Endodermal cell (in vitro differentiated cells): ENCODE results near the gene SDK1. TPM values are rescaled to one million over a fixed set of nuclear protein-coding genes. Genes with fewer than 3 reads are reported as not detected.

ENCODE experiments used
- DNase-seq: peaks from one replicate; pipeline ENCODE4 v3.0.0-alpha.2; 2017
- H3K27ac ChIP-seq: 2 replicates; pipeline ENCODE4 v1.5.1; 2013; ENCODE audit warnings: mild to moderate bottlenecking, low read depth, low read length, moderate library complexity
- H3K27me3 ChIP-seq: 2 replicates; pipeline ENCODE4 v1.6.1; 2013; ENCODE audit warnings: mild to moderate bottlenecking, low read length, moderate library complexity; ENCODE audit not compliant: insufficient read depth, control insufficient read depth, poor library complexity, severe bottlenecking
- H3K36me3 ChIP-seq: 2 replicates; pipeline ENCODE4 v1.7.0; 2013; ENCODE audit warnings: mild to moderate bottlenecking, low read length, moderate library complexity; ENCODE audit not compliant: control insufficient read depth, insufficient read depth
- H3K4me1 ChIP-seq: one replicate; pipeline ENCODE4 v1.7.0; 2013; ENCODE audit warnings: low read length; ENCODE audit not compliant: control insufficient read depth, insufficient read depth
- H3K4me3 ChIP-seq: 2 replicates; pipeline ENCODE4 v1.5.1; 2013; ENCODE audit warnings: mild to moderate bottlenecking, low read length, moderate library complexity
- H3K9ac ChIP-seq: 2 replicates; pipeline ENCODE4 v1.6.1; 2013; ENCODE audit warnings: mild to moderate bottlenecking, low read length, moderate library complexity; ENCODE audit not compliant: poor library complexity, severe bottlenecking; ENCODE audit errors: extremely low read depth
- H3K9me3 ChIP-seq: 2 replicates; pipeline ENCODE4 v1.6.1; 2013; ENCODE audit warnings: mild to moderate bottlenecking, low read length, moderate library complexity; ENCODE audit not compliant: control insufficient read depth
- H3K27ac Mint-ChIP-seq: 2 replicates; pipeline ENCODE4 v1.8.0; 2020; ENCODE audit warnings: mixed read lengths
- H3K27me3 Mint-ChIP-seq: 2 replicates; pipeline ENCODE4 v1.8.0; 2021; ENCODE audit warnings: mild to moderate bottlenecking, mixed read lengths; ENCODE audit not compliant: insufficient read depth
- H3K36me3 Mint-ChIP-seq: 2 replicates; pipeline ENCODE4 v1.8.0; 2020; ENCODE audit warnings: low read depth, mixed read lengths
- H3K4me1 Mint-ChIP-seq: 2 replicates; pipeline ENCODE4 v1.8.0; 2020; ENCODE audit warnings: mixed read lengths
- H3K4me3 Mint-ChIP-seq: 2 replicates; pipeline ENCODE4 v1.8.0; 2020; ENCODE audit warnings: mild to moderate bottlenecking, moderate library complexity, mixed read lengths
- H3K9me3 Mint-ChIP-seq: 2 replicates; pipeline ENCODE4 v1.8.0; 2020; ENCODE audit warnings: mild to moderate bottlenecking, mixed read lengths
- WGBS, 2 experiments: methylation state at CpG; one replicate each; pipeline versions ENCODE4 v1.1.5 to v1.1.7; 2013; ENCODE audit warnings: missing lambda C conversion rate in 2 of 2, mixed read lengths in 1 of 2; ENCODE audit not compliant: insufficient coverage in 1 of 2, insufficient read length in 1 of 2; 5-methylcytosine and 5-hydroxymethylcytosine counted together
- total RNA-seq, 2 donors: library from RNA; stranded (reverse); fragmentation: NEBNext Ultra II Directional in 1 of 2; extraction: Animal tissue kit (Norgen Biotek cat#: 25700) in 1 of 2; gene quantifications; 2 replicates in 1 of 2; 3 replicates in 1 of 2; pipeline ENCODE4 v1.2.1, GENCODE V29; 2021
- TF ChIP-seq, protein P1 (sequence below): fragments of 200-600 bp; sonication (generic); conservative IDR thresholded peaks from 2 replicates; pipeline ENCODE4 v1.5.0; 2021; ENCODE audit warnings: antibody characterized with exemption, mild to moderate bottlenecking

Gene SDK1
- total RNA-seq, 2 donors from 2014 or later = 22.7 to 23.1 TPM

DNA sequence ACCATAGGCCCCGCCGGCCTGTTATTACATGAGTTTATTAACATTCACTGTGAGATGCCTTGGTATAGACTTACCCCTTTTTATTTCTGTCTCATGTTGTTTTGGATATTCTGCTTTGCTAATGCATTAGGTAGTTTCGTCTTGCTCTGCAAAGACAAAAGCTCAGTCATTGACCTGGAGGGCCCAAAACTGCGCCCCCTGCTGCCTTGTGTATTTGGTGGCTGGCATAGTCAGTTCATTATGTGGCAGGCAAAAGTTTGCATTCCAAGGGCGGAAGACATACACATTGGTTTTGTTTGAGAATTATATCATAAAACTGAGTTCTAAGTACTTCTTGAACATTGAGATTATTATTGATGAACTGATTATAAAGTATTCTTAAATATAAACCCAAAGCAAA is 372.5 kb downstream of the SDK1 start:
- Histone ChIP-seq H3K4me3 (no peak overlapping the region), H3K9me3 (no peaks in the 10 kb centered on the region), H3K9ac (no peak overlapping the region), H3K27ac (no peak overlapping the region), H3K27me3 (no peaks in the 10 kb centered on the region), H3K36me3 (no peaks in the 10 kb centered on the region), H3K4me1 (no peaks in the 10 kb centered on the region)
- Mint-ChIP-seq H3K4me3 (no peak overlapping the region), H3K36me3 (peaks cover 5% of the 10 kb centered on the region), H3K4me1 (peaks cover 2% of the 10 kb centered on the region), H3K27me3 (no peaks in the 10 kb centered on the region), H3K9me3 (no peaks in the 10 kb centered on the region), H3K27ac (no peak overlapping the region)
- WGBS, 2 experiments = 68 to 81% methylated on average over 3 to 5 of the region's 5 CpGs
- DNase-seq = peak; percentile 91
- TF ChIP-seq, protein P1, sequence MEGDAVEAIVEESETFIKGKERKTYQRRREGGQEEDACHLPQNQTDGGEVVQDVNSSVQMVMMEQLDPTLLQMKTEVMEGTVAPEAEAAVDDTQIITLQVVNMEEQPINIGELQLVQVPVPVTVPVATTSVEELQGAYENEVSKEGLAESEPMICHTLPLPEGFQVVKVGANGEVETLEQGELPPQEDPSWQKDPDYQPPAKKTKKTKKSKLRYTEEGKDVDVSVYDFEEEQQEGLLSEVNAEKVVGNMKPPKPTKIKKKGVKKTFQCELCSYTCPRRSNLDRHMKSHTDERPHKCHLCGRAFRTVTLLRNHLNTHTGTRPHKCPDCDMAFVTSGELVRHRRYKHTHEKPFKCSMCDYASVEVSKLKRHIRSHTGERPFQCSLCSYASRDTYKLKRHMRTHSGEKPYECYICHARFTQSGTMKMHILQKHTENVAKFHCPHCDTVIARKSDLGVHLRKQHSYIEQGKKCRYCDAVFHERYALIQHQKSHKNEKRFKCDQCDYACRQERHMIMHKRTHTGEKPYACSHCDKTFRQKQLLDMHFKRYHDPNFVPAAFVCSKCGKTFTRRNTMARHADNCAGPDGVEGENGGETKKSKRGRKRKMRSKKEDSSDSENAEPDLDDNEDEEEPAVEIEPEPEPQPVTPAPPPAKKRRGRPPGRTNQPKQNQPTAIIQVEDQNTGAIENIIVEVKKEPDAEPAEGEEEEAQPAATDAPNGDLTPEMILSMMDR = peak; percentile 91

DNA sequence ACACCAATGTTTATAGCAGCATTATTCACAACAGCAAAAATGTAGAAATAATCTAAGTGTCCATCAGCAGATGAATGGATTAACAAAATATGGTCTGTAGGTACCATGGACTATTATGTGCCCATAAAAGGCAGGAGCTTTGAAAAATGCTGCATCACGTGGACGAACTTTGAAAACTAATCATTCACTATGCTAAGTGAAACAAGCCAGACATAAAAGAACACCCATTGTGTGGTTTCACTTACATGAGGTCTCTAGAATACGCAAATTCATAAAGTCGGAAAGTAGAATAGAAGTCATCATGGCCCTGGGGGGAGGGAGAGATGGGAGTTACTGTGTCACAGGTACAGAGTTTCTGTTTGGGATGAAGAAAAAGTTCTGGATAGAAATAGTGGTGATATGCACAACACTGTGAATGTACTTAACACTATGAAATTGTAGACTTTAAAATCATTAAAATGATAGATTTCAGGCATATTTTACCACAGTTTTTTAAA is 377.3 kb downstream of the SDK1 start:
- Histone ChIP-seq H3K9ac (no peak overlapping the region), H3K27ac (no peak overlapping the region), H3K4me3 (no peak overlapping the region), H3K9me3 (no peaks in the 10 kb centered on the region), H3K36me3 (no peaks in the 10 kb centered on the region), H3K4me1 (peaks cover 3% of the 10 kb centered on the region), H3K27me3 (no peaks in the 10 kb centered on the region)
- peaks cover 5% of the 10 kb centered on the region for H3K36me3 Mint-ChIP-seq
- TF ChIP-seq, protein P1 = no peak
- H3K27ac Mint-ChIP-seq = no peak overlapping the region
- no peaks in the 10 kb centered on the region for H3K9me3 Mint-ChIP-seq
- H3K27me3 Mint-ChIP-seq = no peaks in the 10 kb centered on the region
- H3K4me1 Mint-ChIP-seq = peaks cover 12% of the 10 kb centered on the region
- no peak overlapping the region for H3K4me3 Mint-ChIP-seq
- DNase-seq = no peak
- WGBS, 2 experiments = 90 to 97% methylated on average over 4 of the region's 4 CpGs

DNA sequence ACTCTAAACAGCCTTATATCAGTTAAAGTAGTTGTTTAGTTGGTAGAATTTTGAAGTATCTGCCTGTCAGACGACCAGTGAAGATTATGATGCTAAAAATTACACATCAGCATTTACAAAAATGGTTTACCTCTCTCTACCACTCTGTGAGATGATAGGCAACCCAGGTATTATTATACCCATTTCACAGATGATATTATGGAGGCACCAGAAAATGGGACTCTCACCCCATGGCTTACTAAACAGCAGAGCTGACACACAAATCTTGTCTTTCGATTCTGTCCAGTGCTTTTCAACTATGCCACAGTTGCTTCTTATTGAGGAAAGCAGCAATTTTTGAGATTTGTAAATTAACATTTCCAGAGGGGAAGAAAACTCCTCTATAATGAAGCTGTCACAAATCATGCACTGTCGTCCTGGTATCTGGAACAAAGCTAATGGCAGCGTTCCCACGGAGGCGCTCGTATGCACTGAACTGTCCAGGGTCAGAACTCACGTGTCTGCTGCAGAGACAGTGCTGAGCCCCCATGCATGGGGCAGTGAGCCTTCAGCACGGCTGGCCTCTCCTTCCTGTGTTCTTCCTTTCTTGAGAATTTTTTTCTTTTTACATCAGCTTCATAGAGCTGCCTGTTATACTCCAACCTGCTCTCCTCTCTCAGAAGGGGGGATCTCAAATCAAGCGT is 381.1 kb downstream of the SDK1 start:
- Mint-ChIP-seq H3K4me3 (no peak overlapping the region), H3K27ac (peak overlapping the region; percentile 45), H3K4me1 (peaks cover 22% of the 10 kb centered on the region), H3K27me3 (no peaks in the 10 kb centered on the region), H3K9me3 (no peaks in the 10 kb centered on the region), H3K36me3 (peaks cover 5% of the 10 kb centered on the region)
- no peak overlapping the region for H3K9ac ChIP-seq
- no peaks in the 10 kb centered on the region for H3K36me3 ChIP-seq
- WGBS, 2 experiments = 65 to 79% methylated on average over 7 to 10 of the region's 10 CpGs
- peaks cover 6% of the 10 kb centered on the region for H3K4me1 ChIP-seq
- H3K27me3 ChIP-seq = no peaks in the 10 kb centered on the region
- TF ChIP-seq, protein P1 = no peak
- DNase-seq = no peak
- H3K4me3 ChIP-seq = no peak overlapping the region
- H3K27ac ChIP-seq = no peak overlapping the region
- H3K9me3 ChIP-seq = no peaks in the 10 kb centered on the region
